Naive thymus-derived CD4-positive, alpha-beta T cell (primary cell): ENCODE results near the gene DDC. TPM values are rescaled to one million over a fixed set of nuclear protein-coding genes. Genes with fewer than 3 reads are reported as not detected.

Experiments used
- ATAC-seq: fragments of 150-1000 bp; cut with Tn5 transposase; 2 replicates; pipeline ENCODE4 v1.10.0; 2021; ENCODE audit warnings: mild to moderate bottlenecking, moderate library complexity
- CTCF ChIA-PET: fragments of 350-600 bp; sonication (Branson Sonifier 250); formaldehyde crosslinking; loops from one replicate; lab custom pipeline; 2021; ENCODE audit warnings: antibody characterized with exemption; lab: Charles Lee
- POLR2A ChIA-PET: fragments of 350-600 bp; sonication (Branson Sonifier 250); formaldehyde crosslinking; loops from one replicate; lab custom pipeline; 2021; ENCODE audit warnings: antibody characterized with exemption, inconsistent platforms; lab: Charles Lee
- DNase-seq, 9 donors: peaks; one replicate each; pipeline versions ENCODE4 v3.0.0 to v3.0.0-alpha.2; 2020 to 2022; ENCODE audit warnings: mixed read lengths in 1 of 9
- H3K27ac ChIP-seq: one replicate; pipeline ENCODE4 v1.7.0; 2013; ENCODE audit warnings: mild to moderate bottlenecking, low read depth, low read length, moderate library complexity
- H3K27me3 ChIP-seq, 2 donors: one replicate each; pipeline ENCODE4 v1.7.0; 2013; ENCODE audit warnings: low read length in 2 of 2, mild to moderate bottlenecking in 2 of 2, moderate library complexity in 2 of 2; ENCODE audit not compliant: control insufficient read depth in 2 of 2, insufficient read depth in 2 of 2
- H3K36me3 ChIP-seq, 3 experiments: 1 replicate in 2 of 3; 2 replicates in 1 of 3; pipeline ENCODE4 v1.7.0; 2013; ENCODE audit warnings: low read length in 3 of 3, mild to moderate bottlenecking in 3 of 3, moderate library complexity in 1 of 3; ENCODE audit not compliant: insufficient read depth in 3 of 3, control insufficient read depth in 2 of 3
- H3K4me1 ChIP-seq, 2 donors: one replicate each; pipeline ENCODE4 v1.7.0; 2013; ENCODE audit warnings: low read length in 2 of 2, mild to moderate bottlenecking in 2 of 2, moderate library complexity in 1 of 2; ENCODE audit not compliant: control insufficient read depth in 2 of 2, insufficient read depth in 2 of 2
- H3K4me3 ChIP-seq: 2 replicates; pipeline ENCODE4 v1.7.0; 2013; ENCODE audit warnings: mild to moderate bottlenecking, low read length
- H3K9me3 ChIP-seq, 3 experiments: 1 replicate in 2 of 3; 2 replicates in 1 of 3; pipeline ENCODE4 v1.7.0; 2013; ENCODE audit warnings: low read length in 3 of 3; ENCODE audit not compliant: control insufficient read depth in 2 of 3
- H3K27ac Mint-ChIP-seq, 9 donors: one replicate each; pipeline ENCODE4 v1.8.0; 2020 to 2022; ENCODE audit warnings: mixed read lengths in 9 of 9, mild to moderate bottlenecking in 8 of 9, moderate library complexity in 5 of 9, inconsistent platforms in 2 of 9
- H3K27me3 Mint-ChIP-seq, 5 donors: one replicate each; pipeline ENCODE4 v1.8.0; 2021 to 2022; ENCODE audit warnings: mixed read lengths in 5 of 5, mild to moderate bottlenecking in 1 of 5
- H3K36me3 Mint-ChIP-seq, 5 donors: one replicate each; pipeline ENCODE4 v1.8.0; 2020 to 2022; ENCODE audit warnings: mixed read lengths in 5 of 5, mild to moderate bottlenecking in 3 of 5, inconsistent platforms in 1 of 5
- H3K4me1 Mint-ChIP-seq, 7 donors: one replicate each; pipeline ENCODE4 v1.8.0; 2020 to 2022; ENCODE audit warnings: mixed read lengths in 7 of 7, mild to moderate bottlenecking in 3 of 7, inconsistent platforms in 1 of 7
- H3K4me3 Mint-ChIP-seq, 10 donors: one replicate each; pipeline ENCODE4 v1.8.0; 2020 to 2022; ENCODE audit warnings: mild to moderate bottlenecking in 10 of 10, mixed read lengths in 10 of 10, moderate library complexity in 6 of 10, inconsistent platforms in 2 of 10
- H3K9me3 Mint-ChIP-seq, 11 donors: one replicate each; pipeline ENCODE4 v1.8.0; 2020 to 2022; ENCODE audit warnings: mixed read lengths in 11 of 11, mild to moderate bottlenecking in 4 of 11, inconsistent platforms in 1 of 11, moderate library complexity in 1 of 11
- intact Hi-C, 2 donors: fragments of 100-400 bp; cut with micrococcal nuclease; formaldehyde crosslinking; loops; one replicate each; pipeline ENCODE4 v1.15.1; 2023
- polyA plus RNA-seq, 2 donors: library from polyadenylated mRNA; unstranded; fragments of 300-500 nt; fragmentation: Illumina TruSeq; gene quantifications; one replicate each; pipeline ENCODE4 v1.2.3, GENCODE V29; 2021
- total RNA-seq, 6 experiments: library from RNA in 5 of 6; stranded (reverse) in 5 of 6; gene quantifications; 1 replicate in 5 of 6; 2 replicates in 1 of 6; pipeline ENCODE4 v1.2.3 and lab custom pipeline; 2021 to 2026

Gene DDC
- total and polyA plus RNA-seq, 7 experiments from 2014 or later: not detected

GRCh38 chr7:50558294-50559053, 6.7 kb downstream of the DDC start:
- Mint-ChIP-seq H3K9me3 (peaks cover 0 to 2% (median 0%) of the 10 kb centered on the region in 11 donors), H3K27ac (no peak overlapping the region), H3K27me3 (peaks cover 11 to 42% (median 21%) of the 10 kb centered on the region in 5 donors), H3K36me3 (no peaks in the 10 kb centered on the region), H3K4me1 (peaks cover 0 to 1% (median 0%) of the 10 kb centered on the region in 7 donors), H3K4me3 (no peak overlapping the region)
- Histone ChIP-seq H3K27ac (no peak overlapping the region), H3K36me3 (no peaks in the 10 kb centered on the region), H3K4me3 (no peak overlapping the region), H3K27me3 (no peaks in the 10 kb centered on the region), H3K4me1 (no peaks in the 10 kb centered on the region), H3K9me3 (no peaks in the 10 kb centered on the region)
- intact Hi-C loops: no loop called here
- POLR2A ChIA-PET: no interaction called here
- DNase-seq (no peak), ATAC-seq (no peak)
- CTCF ChIA-PET: no interaction called here

- ChIA-PET POLR2A (no interaction called here), CTCF (no interaction called here)
- Mint-ChIP-seq H3K4me1 (peaks cover 0 to 1% (median 0%) of the 10 kb centered on the region in 7 donors), H3K9me3 (peaks cover 0 to 3% (median 0%) of the 10 kb centered on the region in 11 donors), H3K4me3 (no peak overlapping the region), H3K27ac (no peak overlapping the region), H3K27me3 (peaks cover 11 to 42% (median 21%) of the 10 kb centered on the region in 5 donors), H3K36me3 (no peaks in the 10 kb centered on the region)
- H3K27ac ChIP-seq: no peak overlapping the region
- H3K4me3 ChIP-seq: no peak overlapping the region
- ATAC-seq: no peak
- no peaks in the 10 kb centered on the region for H3K9me3 ChIP-seq
- H3K36me3 ChIP-seq: no peaks in the 10 kb centered on the region
- no peak for DNase-seq
- intact Hi-C loops: no loop called here
- no peaks in the 10 kb centered on the region for H3K4me1 ChIP-seq
- H3K27me3 ChIP-seq: no peaks in the 10 kb centered on the region
Measured at GRCh38 chr7:50557099-50557498, 8.1 kb downstream of the DDC start.

DNA sequence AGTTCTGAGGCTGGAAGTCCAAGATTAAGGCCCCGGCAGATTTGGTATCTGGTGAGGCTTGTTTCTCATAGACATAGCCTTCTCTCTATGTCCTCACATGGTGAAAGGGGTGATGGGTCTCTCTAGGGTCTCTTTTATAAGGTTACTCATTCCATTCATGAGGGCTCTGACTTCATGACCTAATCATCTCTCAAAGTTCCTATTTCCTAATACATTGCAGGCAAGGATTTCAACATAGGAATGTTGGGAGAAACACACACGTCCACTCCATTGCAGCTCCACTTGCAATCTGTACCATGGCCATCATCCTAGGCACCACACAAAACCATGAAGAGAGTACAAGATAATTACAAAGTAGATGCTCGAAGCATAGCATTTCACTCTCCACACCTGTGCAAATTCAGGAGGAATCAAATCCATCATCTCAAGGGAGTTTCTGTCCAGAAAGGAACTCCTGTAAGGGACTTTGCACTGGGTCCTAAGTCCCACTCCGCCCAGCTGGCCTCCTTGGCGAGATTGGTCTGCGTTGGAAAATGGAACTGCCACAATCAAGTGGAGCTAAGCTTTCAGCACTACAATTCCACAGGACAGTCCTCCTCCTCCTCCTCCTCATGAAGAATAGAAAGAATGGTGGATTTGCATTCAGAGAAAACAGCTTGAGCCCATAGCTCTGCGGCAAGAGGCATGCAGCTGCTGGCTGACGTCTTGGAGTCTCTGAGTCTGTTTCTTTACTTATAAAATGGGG, 8.8 kb downstream of the DDC start:
- intact Hi-C loops: no loop called here
- Histone ChIP-seq H3K27ac (no peak overlapping the region), H3K27me3 (no peaks in the 10 kb centered on the region), H3K4me1 (no peaks in the 10 kb centered on the region), H3K36me3 (no peaks in the 10 kb centered on the region), H3K9me3 (no peaks in the 10 kb centered on the region), H3K4me3 (no peak overlapping the region)
- DNase-seq (no peak), ATAC-seq (no peak)
- POLR2A ChIA-PET: no interaction called here
- no peaks in the 10 kb centered on the region for H3K36me3 Mint-ChIP-seq
- CTCF ChIA-PET: no interaction called here
- peaks cover 0 to 3% (median 0%) of the 10 kb centered on the region in 11 donors for H3K9me3 Mint-ChIP-seq
- H3K4me1 Mint-ChIP-seq: no peaks in the 10 kb centered on the region
- H3K27me3 Mint-ChIP-seq: peaks cover 11 to 42% (median 21%) of the 10 kb centered on the region in 5 donors
- no peak overlapping the region for H3K27ac Mint-ChIP-seq
- no peak overlapping the region for H3K4me3 Mint-ChIP-seq

DNA sequence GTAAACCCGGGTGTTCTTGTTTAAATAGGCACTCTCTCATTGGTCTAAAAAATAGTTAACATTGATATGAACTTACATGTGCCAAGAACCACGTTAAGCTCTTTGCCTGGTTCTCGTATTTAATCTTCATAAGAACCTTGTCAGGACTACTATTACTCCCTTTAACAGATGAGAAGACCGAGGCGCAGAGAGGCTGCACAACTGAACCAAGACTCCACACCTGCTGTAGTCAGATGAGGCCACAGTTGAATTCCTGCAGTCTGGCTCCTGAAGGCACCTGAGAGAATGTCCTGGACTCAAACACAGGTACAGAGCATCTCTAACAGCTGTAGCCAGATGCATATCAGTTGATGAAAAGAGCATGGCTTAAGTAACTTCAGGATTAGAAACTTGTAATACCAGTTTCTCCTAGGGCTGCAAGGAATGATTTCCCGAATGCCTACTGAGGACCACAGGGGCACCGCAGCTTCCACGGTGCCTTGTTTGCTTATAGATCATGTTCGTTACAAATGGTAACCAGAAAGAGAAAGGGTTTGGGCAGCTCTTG, 9.5 kb downstream of the DDC start:
- ChIA-PET POLR2A (no interaction called here), CTCF (no interaction called here)
- peaks cover 11 to 42% (median 21%) of the 10 kb centered on the region in 5 donors for H3K27me3 Mint-ChIP-seq
- no peak overlapping the region for H3K27ac Mint-ChIP-seq
- Histone ChIP-seq H3K27ac (no peak overlapping the region), H3K9me3 (no peaks in the 10 kb centered on the region), H3K4me3 (no peak overlapping the region), H3K27me3 (no peaks in the 10 kb centered on the region), H3K36me3 (no peaks in the 10 kb centered on the region), H3K4me1 (no peaks in the 10 kb centered on the region)
- no peak for ATAC-seq
- no peak overlapping the region for H3K4me3 Mint-ChIP-seq
- peaks cover 0 to 3% (median 0%) of the 10 kb centered on the region in 11 donors for H3K9me3 Mint-ChIP-seq
- no peak for DNase-seq
- intact Hi-C loops: no loop called here
- H3K36me3 Mint-ChIP-seq: no peaks in the 10 kb centered on the region
- H3K4me1 Mint-ChIP-seq: no peaks in the 10 kb centered on the region

DNA sequence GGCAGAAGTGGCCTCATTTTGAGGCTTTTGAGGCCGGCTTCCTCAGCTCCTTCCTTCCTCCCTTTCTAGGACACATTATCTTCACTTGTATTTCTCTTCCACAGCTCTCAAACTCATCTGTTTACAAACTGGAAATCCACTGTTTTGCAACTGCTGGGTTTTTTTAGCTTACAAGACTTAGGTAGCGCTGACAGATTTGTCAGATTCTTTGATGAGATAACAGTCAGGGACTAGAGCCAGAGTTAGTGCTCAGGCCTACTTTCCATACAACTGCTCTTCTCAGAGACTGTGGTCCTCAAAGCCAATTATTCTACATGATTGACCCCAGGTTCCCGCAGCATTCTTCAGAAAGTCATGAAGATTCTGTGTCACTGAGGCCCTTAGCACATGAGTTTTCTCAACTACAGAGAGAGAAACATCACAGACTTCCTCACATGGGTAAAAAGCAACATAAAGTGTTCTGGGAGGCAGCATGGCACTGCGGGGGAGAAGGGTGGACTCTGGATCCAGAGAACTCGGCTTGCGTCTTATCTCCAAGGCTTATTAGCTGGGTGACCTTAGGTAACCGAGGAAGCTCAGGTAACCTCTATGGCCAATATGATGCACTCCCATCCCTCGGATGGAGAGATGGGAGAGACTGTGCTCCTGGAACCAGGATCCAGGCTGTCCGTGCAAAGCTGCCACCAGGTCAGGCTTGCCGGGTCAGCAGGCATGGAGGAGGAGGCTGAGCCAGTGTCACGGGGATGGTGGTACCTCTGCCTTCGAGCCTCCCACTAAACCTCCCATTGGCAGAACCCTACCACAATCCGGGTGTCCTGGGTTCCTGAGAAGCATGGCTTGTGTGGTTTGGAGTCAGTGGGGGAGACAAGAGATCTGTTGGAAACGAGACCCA, 10.5 kb downstream of the DDC start:
- H3K4me3 ChIP-seq: no peak overlapping the region
- Mint-ChIP-seq H3K27ac (no peak overlapping the region), H3K4me1 (no peaks in the 10 kb centered on the region), H3K9me3 (peaks cover 0 to 3% (median 0%) of the 10 kb centered on the region in 11 donors), H3K36me3 (no peaks in the 10 kb centered on the region), H3K4me3 (no peak overlapping the region), H3K27me3 (peaks cover 11 to 42% (median 21%) of the 10 kb centered on the region in 5 donors)
- DNase-seq: no peak
- H3K4me1 ChIP-seq: no peaks in the 10 kb centered on the region
- ChIA-PET CTCF (no interaction called here), POLR2A (no interaction called here)
- H3K27me3 ChIP-seq: no peaks in the 10 kb centered on the region
- intact Hi-C loops: no loop called here
- ATAC-seq: no peak
- no peaks in the 10 kb centered on the region for H3K36me3 ChIP-seq
- no peak overlapping the region for H3K27ac ChIP-seq
- H3K9me3 ChIP-seq: no peaks in the 10 kb centered on the region

- Mint-ChIP-seq H3K9me3 (peaks cover 0 to 3% (median 0%) of the 10 kb centered on the region in 11 donors), H3K36me3 (no peaks in the 10 kb centered on the region), H3K4me3 (no peak overlapping the region), H3K4me1 (no peaks in the 10 kb centered on the region), H3K27me3 (peaks cover 9 to 37% (median 19%) of the 10 kb centered on the region in 5 donors), H3K27ac (no peak overlapping the region)
- H3K27ac ChIP-seq: no peak overlapping the region
- no peaks in the 10 kb centered on the region for H3K27me3 ChIP-seq
- no peaks in the 10 kb centered on the region for H3K9me3 ChIP-seq
- ChIA-PET CTCF (no interaction called here), POLR2A (no interaction called here)
- no peaks in the 10 kb centered on the region for H3K36me3 ChIP-seq
- no peak overlapping the region for H3K4me3 ChIP-seq
- H3K4me1 ChIP-seq: no peaks in the 10 kb centered on the region
- ATAC-seq (no peak), DNase-seq (no peak)
- intact Hi-C loops: no loop called here
Measured at GRCh38 chr7:50553973-50554372, 11.2 kb downstream of the DDC start.
